ENCODE measurements around the gene VGF.

GRCh38 chr7:101164071-101164840 lies 1.1 kb downstream of the VGF start:
- TF ChIP-seq FOXM1 (IDR thresholded peaks at IDR 0.05; ENCODE audit: borderline replicate concordance), result no peak
- TF ChIP-seq SP1 (IDR thresholded peaks at IDR 0.05), result no peak
- TF ChIP-seq ELF4 (IDR thresholded peaks at IDR 0.05), result no peak
- no peak for TF ChIP-seq BHLHE40 (IDR thresholded peaks at IDR 0.05; ENCODE audit: borderline replicate concordance)
- no peak for TF ChIP-seq ARNT (IDR thresholded peaks at IDR 0.05)
- no peak for TF ChIP-seq FOXK2 (IDR thresholded peaks at IDR 0.05)
- TF ChIP-seq ZNF384 (IDR thresholded peaks at IDR 0.05), result no peak
- TF ChIP-seq NFRKB (IDR thresholded peaks at IDR 0.05), result no peak
- TF ChIP-seq SUZ12 (IDR thresholded peaks at IDR 0.05), result no peak
- TF ChIP-seq, protein P1, sequence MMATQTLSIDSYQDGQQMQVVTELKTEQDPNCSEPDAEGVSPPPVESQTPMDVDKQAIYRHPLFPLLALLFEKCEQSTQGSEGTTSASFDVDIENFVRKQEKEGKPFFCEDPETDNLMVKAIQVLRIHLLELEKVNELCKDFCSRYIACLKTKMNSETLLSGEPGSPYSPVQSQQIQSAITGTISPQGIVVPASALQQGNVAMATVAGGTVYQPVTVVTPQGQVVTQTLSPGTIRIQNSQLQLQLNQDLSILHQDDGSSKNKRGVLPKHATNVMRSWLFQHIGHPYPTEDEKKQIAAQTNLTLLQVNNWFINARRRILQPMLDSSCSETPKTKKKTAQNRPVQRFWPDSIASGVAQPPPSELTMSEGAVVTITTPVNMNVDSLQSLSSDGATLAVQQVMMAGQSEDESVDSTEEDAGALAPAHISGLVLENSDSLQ (IDR thresholded peaks at IDR 0.05), result no peak
- no peak for TF ChIP-seq HDGF (IDR thresholded peaks at IDR 0.05; ENCODE audit: borderline replicate concordance)
- TF ChIP-seq TARDBP (IDR thresholded peaks at IDR 0.05), result no peak
- no peak for TF ChIP-seq LEF1 (IDR thresholded peaks at IDR 0.05; ENCODE audit: borderline replicate concordance)

Measured in HEK293T (cell line).